Duodenal mucosa (tissue), 2 donors: Measurements from ENCODE around the gene C1GALT1C1.
"Not testable (repeated sequence)": the region's sequence is repeated elsewhere in the genome, so short reads cannot be mapped to it uniquely, and the experiment has no call there.

ENCODE experiments used
- H3K27ac ChIP-seq: one replicate; pipeline ENCODE4 v1.7.0; 2013; ENCODE audit warnings: low read depth, low read length
- H3K27me3 ChIP-seq, 2 donors: one replicate each; pipeline ENCODE4 v1.7.0; 2013; ENCODE audit warnings: low read length in 2 of 2, control low read depth in 1 of 2; ENCODE audit not compliant: insufficient read depth in 2 of 2, control insufficient read depth in 1 of 2
- H3K36me3 ChIP-seq, 2 donors: one replicate each; pipeline ENCODE4 v1.7.0; 2013; ENCODE audit warnings: low read length in 2 of 2, control low read depth in 1 of 2; ENCODE audit not compliant: insufficient read depth in 2 of 2, control insufficient read depth in 1 of 2
- H3K4me1 ChIP-seq, 2 donors: one replicate each; pipeline ENCODE4 v1.7.0; 2013; ENCODE audit warnings: low read length in 2 of 2, control low read depth in 1 of 2; ENCODE audit not compliant: insufficient read depth in 2 of 2, control insufficient read depth in 1 of 2
- H3K4me3 ChIP-seq, 2 donors: one replicate each; pipeline ENCODE4 v1.7.0; 2013; ENCODE audit warnings: low read length in 2 of 2, low read depth in 1 of 2
- H3K9ac ChIP-seq, 2 donors: one replicate each; pipeline ENCODE4 v1.7.0; 2013; ENCODE audit warnings: low read length in 2 of 2, low read depth in 1 of 2
- H3K9me3 ChIP-seq, 2 donors: one replicate each; pipeline ENCODE4 v1.7.0; 2013; ENCODE audit warnings: low read length in 2 of 2, control low read depth in 1 of 2; ENCODE audit not compliant: control insufficient read depth in 1 of 2

Gene C1GALT1C1

DNA sequence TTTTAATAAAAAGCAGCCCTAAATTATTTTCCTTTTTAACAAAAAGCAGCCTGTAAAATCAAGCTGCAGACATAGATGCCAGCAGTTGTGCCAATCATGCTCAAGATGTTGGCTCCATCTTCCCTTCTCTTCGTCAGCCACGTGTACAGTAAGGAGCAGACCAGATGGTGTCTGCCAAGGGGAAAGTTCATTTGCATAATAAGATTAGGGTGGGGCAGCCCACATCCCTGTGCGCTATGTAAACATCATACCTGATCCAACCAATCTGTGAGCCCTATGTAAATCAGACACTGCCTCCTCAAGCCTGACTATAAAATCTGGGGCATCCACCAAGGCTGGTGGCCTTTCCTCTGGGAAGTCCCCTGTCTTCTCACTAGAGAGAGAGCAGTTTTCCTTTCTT, 23.1 kb upstream of the C1GALT1C1 start:
- Histone ChIP-seq H3K9ac (no peak overlapping the region), H3K4me3 (no peak overlapping the region), H3K9me3 (no peaks in the 10 kb centered on the region), H3K36me3 (no peaks in the 10 kb centered on the region), H3K27ac (no peak overlapping the region), H3K27me3 (no peaks in the 10 kb centered on the region), H3K4me1 (no peaks in the 10 kb centered on the region)

DNA sequence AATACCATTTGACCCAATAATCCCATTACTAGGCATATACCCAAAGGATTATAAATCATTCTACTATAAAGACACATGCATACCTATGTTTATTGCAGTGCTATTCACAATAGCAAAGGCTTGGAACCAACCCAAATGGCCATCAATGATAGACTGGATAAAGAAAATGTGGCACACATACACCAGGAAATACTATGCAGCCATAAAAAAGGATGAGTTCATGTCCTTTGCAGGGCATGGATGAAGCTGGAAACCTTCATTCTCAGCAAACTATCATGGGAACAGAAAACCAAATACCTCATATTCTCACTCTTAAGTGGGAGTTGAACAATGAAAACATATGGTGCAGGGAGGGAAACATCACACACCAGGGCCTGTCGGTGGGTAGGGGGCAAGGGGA, 22.4 kb upstream of the C1GALT1C1 start:
- not testable (repeated sequence) for H3K4me3 ChIP-seq, H3K4me1 ChIP-seq, H3K27ac ChIP-seq, H3K9ac ChIP-seq, H3K36me3 ChIP-seq, H3K9me3 ChIP-seq, H3K27me3 ChIP-seq

DNA sequence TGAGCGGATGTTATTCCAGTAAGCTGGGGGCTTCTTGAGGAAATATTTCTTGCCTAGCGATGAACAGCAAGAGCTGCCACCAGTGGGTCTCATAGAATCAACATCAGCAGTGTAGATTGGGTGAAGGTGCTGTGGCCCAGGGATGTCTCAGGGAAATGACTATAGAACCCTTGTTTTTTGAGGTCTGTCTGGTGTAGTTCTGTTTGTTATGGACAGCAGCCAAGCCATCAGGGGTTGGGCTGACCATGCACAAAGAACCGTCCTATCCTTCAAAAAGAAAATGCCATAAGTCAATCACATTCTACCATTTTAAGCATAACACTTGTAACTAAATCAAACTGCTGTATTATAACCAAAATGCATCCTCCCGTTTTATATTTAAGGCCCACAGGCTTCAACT, 17.3 kb upstream of the C1GALT1C1 start:
- H3K27me3 ChIP-seq = no peaks in the 10 kb centered on the region
- H3K9ac ChIP-seq = no peak overlapping the region
- H3K9me3 ChIP-seq = no peaks in the 10 kb centered on the region
- no peak overlapping the region for H3K4me3 ChIP-seq
- H3K36me3 ChIP-seq = no peaks in the 10 kb centered on the region
- no peaks in the 10 kb centered on the region for H3K4me1 ChIP-seq
- no peak overlapping the region for H3K27ac ChIP-seq

DNA sequence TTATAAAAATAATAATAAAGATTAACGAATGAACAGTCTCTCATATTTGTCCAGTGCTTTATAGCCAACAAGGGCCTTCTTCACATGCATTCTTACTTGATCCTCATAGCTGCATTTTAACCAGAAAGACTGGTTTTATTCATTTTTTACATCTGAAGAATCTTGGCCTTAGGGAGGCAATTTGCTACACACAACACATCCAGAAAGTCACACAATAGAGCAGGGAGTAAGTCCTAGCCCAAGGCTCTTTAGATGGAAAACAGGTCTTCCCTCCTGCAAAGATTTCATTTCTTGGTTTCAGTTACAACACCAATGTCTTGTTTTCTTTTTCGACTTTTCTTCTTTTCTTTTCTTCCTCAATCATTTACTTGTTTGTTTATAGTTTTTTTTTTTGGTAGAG, 13.0 kb upstream of the C1GALT1C1 start:
- Histone ChIP-seq H3K27ac (no peak overlapping the region), H3K36me3 (no peaks in the 10 kb centered on the region), H3K9ac (no peak overlapping the region), H3K9me3 (no peaks in the 10 kb centered on the region), H3K4me3 (no peak overlapping the region), H3K4me1 (no peaks in the 10 kb centered on the region), H3K27me3 (no peaks in the 10 kb centered on the region)

DNA sequence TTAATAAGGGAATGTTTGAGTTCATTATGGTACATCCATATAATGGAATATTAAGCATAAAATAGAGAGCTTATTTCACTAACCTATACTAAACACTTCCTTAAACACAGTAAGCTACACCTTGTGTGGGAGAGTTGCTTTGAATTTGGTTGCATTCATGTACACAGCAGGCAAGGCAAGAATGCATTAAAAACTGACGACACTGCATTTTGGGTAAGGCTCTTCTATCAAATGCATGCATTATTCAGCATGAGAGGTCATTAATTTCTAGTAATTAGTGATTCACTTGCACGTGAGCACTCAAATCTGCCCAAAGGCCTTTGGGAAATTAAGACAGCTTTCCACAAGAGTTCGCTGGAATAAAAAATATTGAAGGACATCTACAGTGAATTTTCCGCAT, 8.8 kb upstream of the C1GALT1C1 start:
- Histone ChIP-seq H3K27ac (no peak overlapping the region), H3K9me3 (no peaks in the 10 kb centered on the region), H3K4me1 (no peaks in the 10 kb centered on the region), H3K27me3 (no peaks in the 10 kb centered on the region), H3K9ac (no peak overlapping the region), H3K36me3 (no peaks in the 10 kb centered on the region), H3K4me3 (no peak overlapping the region)

DNA sequence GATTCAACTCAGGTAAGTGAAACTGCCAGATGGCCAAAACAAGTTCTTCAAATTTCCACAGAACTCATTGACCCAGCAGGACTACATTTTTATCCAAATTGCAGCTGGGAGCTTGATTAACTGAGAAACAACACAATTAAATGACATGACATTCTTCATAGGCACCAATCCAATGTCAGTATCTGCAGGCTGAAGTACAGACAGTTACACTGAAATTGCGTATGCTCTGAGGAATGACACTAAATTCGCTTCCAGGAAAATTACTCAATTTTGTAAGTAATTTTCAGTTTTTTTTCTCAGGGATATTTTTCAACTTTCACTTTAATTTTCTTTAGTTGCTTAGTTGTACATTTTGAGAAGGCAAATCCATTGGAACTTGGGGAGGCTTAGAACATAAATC, 4.5 kb downstream of the C1GALT1C1 start:
- Histone ChIP-seq H3K4me1 (peaks cover 0 to 6% of the 10 kb centered on the region in 2 donors), H3K27ac (no peak overlapping the region), H3K4me3 (no peak overlapping the region), H3K9ac (no peak overlapping the region), H3K27me3 (no peaks in the 10 kb centered on the region), H3K9me3 (no peaks in the 10 kb centered on the region), H3K36me3 (peaks cover 0 to 9% of the 10 kb centered on the region in 2 donors)

DNA sequence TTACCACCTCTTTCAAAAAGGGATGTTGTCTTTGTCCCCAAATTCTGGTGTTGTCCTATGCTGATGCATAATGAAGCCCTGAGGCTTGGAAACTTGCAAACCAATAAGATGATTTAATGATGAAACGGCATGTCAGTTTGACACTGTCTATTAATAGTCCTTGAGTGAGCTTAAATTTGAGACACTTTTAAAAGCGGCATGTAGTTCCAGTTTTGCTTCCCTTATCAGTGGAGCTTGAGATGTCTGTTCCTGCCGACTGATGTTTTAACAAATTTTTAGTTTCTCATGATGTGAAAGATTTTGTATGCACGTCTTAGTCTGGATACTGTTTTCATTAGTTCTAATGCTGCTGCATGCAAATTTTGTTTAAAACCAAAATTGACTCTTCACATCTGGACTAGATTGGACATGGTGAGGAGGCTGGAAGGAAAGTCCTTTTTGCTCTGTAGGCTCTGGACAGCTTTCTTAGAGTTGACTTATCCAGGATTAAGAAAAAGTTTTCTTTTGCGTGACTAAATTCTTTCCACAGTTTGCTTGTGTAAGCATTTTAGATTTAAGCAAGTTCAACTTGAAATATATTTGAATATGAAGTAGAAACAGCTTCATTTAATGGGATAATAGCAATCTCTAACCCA, 11.7 kb downstream of the C1GALT1C1 start:
- H3K36me3 ChIP-seq = peaks cover 5 to 8% of the 10 kb centered on the region in 2 donors
- no peak overlapping the region for H3K9ac ChIP-seq
- no peak overlapping the region for H3K27ac ChIP-seq
- no peaks in the 10 kb centered on the region for H3K9me3 ChIP-seq
- no peaks in the 10 kb centered on the region for H3K4me1 ChIP-seq
- H3K4me3 ChIP-seq = no peak overlapping the region
- H3K27me3 ChIP-seq = no peaks in the 10 kb centered on the region

DNA sequence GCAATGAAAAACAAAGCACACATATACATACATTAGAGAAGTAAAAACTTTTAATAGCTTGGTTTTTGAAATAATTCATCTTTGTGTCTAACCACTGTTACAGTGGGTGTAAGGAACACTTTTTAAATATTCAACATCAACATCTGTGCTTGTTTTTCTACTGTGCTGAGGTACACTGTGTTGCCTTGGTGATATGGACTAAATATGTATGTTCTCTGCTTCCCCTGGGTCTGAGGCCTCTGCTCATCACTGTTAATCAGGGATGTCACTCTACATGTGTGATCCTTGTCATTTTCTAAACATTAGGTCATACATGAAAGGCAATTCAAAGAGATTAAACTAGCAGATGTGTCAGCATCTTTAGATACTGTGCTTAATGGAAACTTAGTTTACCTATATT, 15.0 kb downstream of the C1GALT1C1 start:
- H3K9ac ChIP-seq = no peak overlapping the region
- H3K36me3 ChIP-seq = peaks cover 5 to 19% of the 10 kb centered on the region in 2 donors
- no peaks in the 10 kb centered on the region for H3K27me3 ChIP-seq
- H3K27ac ChIP-seq = no peak overlapping the region
- no peak overlapping the region for H3K4me3 ChIP-seq
- H3K4me1 ChIP-seq = no peaks in the 10 kb centered on the region
- H3K9me3 ChIP-seq = no peaks in the 10 kb centered on the region

DNA sequence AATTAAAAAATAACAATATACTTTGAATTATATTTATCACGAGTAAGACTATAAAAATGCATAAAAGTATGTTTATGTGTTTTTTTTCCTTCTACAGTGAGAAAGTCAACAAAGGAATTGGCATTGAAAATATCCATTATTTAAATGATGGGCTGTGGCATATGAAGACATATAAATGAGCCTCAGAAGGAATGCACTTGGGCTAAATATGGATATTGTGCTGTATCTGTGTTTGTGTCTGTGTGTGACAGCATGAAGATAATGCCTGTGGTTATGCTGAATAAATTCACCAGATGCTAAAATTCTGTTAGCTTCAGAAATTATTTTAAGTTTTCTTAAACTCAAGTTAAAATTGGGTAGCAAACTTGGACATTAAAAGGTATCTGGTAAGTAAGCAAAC, 17.8 kb downstream of the C1GALT1C1 start:
- Histone ChIP-seq H3K27ac (no peak overlapping the region), H3K4me1 (no peaks in the 10 kb centered on the region), H3K9me3 (no peaks in the 10 kb centered on the region), H3K36me3 (peaks cover 5 to 25% of the 10 kb centered on the region in 2 donors), H3K9ac (no peak overlapping the region), H3K27me3 (no peaks in the 10 kb centered on the region), H3K4me3 (no peak overlapping the region)

DNA sequence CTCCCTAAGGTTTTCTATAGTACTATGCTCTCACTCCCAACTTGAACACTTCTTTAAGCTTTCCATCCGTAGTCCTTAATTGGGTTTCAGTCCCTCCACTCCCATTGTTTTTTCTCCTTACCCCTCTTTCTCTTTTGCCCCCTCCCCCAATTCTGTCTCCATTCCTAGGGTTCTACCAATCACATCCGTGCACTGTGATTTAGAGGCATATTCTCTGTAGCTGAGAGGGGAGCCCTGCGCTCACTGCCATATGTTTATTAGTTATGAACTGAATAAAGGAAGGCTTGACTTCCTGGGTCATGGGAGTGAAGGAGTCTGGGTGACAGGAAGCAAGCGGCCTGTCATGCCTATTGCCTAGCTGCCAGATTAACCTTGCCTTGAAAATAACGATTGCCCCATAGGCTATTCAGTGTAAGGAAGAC, 25.5 kb downstream of the C1GALT1C1 start:
- Histone ChIP-seq H3K4me3 (peak overlapping the region; percentile 79 to 86), H3K36me3 (peaks cover 5 to 6% of the 10 kb centered on the region in 2 donors), H3K9me3 (no peaks in the 10 kb centered on the region), H3K27ac (peak overlapping the region; percentile 85), H3K27me3 (no peaks in the 10 kb centered on the region), H3K9ac (peak overlapping the region; percentile 68 to 87), H3K4me1 (peaks cover 6 to 8% of the 10 kb centered on the region in 2 donors)
